HG03066 (cell line): Measurements from ENCODE around the gene OR4D10.

Experiments used
- ATAC-seq: cut with Tn5 transposase; IDR thresholded peaks from one replicate; pipeline ENCODE4 v1.9.1; 2021; ENCODE audit warnings: low read depth; ENCODE audit not compliant: unreplicated experiment

OR4D10 gene

DNA sequence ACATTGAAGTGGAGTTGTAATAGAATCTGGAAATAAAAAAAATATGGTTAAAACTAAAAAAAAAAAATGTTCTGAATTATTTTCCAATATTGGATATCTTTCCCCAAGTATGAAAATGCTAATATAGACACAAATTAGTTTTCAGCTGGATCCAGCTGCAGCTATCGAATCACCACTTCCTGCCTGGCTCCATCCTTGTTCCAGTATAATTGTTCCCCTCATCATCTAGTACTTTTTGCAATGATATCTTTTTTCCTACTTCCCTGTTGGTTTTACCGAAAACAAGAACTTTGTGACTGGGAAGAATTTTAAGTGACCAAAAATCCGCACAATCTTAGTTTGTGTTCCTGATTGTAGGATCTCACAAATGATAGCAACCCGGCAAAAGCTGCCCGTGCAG is 47.6 kb downstream of the OR4D10 start:
- no peak for ATAC-seq

DNA sequence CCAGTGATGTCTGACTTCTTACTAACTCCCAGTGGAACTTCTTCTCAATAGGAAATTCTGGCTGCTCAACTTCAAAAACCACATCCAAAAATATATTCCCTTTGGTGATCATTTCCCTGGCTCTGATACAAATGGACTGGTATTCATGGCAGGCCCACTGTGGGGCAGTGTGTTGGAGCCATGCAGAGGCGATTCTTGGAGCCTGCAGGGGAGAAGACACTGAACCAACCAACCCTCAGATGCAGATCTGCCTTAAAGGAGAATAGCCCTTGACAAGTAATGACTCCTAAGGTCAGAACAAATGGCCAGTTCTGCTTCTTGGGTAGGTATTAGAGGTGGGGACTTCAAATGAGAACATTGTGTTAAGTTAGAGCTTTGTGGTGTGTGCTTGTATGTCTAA is 50.4 kb downstream of the OR4D10 start:
- ATAC-seq = no peak

- ATAC-seq = no peak
Observed at GRCh38 chr11:59528711-59529110, 55.6 kb downstream of the OR4D10 start.
